ENCODE data around the gene BIN1.
A peak's percentile ranks its signal among the peaks of the same experiment; 100 is the strongest.

DNA sequence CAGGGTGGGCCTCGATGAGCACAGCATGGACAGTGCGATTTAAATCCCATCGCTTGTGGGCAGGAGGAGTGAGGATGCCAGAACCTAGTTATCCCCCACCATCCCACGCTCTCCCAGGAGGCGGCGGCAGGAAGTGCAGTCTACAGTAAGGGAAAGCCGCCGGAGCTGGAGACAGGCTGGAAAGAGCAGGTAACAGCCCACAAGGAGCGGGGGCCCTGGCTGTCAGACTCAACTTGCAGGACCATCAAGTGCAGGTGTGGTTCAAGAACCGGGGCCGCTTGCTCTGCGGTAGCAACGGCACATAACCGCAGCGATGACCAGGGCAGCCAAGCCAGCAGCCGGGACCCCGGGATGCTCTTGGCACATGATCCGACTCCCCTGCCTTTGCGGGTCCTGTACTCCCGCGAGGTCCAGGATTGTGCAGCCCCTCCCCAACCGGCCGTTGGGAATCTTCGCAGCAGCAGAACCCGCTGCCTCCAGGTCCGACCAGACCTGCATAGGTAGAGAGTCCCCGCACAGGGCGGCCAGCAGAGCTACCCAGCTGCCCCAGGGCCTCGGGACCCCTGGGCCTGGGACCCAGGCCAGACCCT is 82.1 kb downstream of the BIN1 start:
- no peak for TF ChIP-seq POLR2A (IDR thresholded peaks at IDR 0.05)
- TF ChIP-seq, protein P1, sequence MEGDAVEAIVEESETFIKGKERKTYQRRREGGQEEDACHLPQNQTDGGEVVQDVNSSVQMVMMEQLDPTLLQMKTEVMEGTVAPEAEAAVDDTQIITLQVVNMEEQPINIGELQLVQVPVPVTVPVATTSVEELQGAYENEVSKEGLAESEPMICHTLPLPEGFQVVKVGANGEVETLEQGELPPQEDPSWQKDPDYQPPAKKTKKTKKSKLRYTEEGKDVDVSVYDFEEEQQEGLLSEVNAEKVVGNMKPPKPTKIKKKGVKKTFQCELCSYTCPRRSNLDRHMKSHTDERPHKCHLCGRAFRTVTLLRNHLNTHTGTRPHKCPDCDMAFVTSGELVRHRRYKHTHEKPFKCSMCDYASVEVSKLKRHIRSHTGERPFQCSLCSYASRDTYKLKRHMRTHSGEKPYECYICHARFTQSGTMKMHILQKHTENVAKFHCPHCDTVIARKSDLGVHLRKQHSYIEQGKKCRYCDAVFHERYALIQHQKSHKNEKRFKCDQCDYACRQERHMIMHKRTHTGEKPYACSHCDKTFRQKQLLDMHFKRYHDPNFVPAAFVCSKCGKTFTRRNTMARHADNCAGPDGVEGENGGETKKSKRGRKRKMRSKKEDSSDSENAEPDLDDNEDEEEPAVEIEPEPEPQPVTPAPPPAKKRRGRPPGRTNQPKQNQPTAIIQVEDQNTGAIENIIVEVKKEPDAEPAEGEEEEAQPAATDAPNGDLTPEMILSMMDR (IDR thresholded peaks at IDR 0.05) = peak in 2 of 4 experiments; percentile 46 to 49
